GM21619 (cell line): Measurements from ENCODE around the gene ENO1.
"Not testable (repeated sequence)": the region's sequence is repeated elsewhere in the genome, so short reads cannot be mapped to it uniquely, and the experiment has no call there.

Source experiments
- ATAC-seq: cut with Tn5 transposase; IDR thresholded peaks from one replicate; pipeline ENCODE4 v1.9.1; 2021; ENCODE audit not compliant: unreplicated experiment

ENO1 gene

GRCh38 chr1:8878448-8878697 is at the start of gene ENO1:
Gene ENO1 (minus strand): TSS chr1:8878686. CDS start chr1:8874908, 3,778 bp downstream.
- ATAC-seq, result no peak

DNA sequence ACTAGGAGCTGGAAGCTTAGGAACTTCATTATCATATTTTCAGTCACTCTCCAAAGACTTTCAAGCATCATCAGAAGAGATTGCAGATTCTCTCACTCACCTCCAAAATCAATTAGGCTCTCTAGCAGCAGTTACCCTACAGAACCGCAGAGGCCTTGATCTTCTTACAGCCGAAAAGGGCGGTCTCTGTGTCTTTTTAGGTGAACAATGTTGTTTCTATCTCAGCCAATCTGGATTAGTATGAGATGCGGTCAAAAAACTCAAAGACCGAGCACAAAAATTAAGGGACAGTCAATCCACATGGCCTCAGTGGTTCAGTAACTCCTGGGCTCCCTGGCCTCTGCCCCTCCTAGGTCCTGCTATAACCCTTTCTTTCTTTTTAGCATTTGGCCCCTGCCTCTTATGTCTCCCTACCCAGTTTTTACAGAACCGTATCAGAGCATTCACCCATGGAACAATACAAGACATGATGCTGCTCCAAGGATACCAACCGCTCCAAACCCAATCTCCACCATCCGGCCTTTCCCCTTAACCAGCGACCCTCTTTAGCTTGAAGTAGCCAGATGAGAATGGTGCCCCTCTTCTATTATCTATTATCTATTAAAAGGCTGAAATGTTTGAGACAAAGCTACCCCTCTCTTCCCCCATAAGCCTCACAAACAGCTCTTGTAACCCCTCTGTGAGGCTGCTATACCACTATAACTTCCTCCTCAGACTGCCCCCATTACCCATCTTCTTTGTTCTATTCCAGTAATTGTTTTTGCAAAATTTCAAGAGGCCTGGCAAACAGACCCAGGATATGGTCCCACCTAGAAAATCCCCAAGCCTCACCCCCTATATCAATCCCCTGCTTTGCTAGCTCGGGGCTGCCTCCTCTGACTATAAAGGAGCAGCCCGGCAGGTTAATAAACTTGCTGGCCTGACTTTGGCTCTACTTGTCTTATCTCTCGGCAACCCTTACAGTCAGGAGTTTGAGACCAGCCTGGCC is 48.5 kb upstream of the ENO1 start:
- ATAC-seq, result no peak

GRCh38 chr1:8925960-8926359 is 47.5 kb upstream of the ENO1 start:
- no peak for ATAC-seq

GRCh38 chr1:8925406-8925805 is 46.9 kb upstream of the ENO1 start:
- no peak for ATAC-seq

- no peak for ATAC-seq
Measured at GRCh38 chr1:8922962-8923361, 44.5 kb upstream of the ENO1 start.

DNA sequence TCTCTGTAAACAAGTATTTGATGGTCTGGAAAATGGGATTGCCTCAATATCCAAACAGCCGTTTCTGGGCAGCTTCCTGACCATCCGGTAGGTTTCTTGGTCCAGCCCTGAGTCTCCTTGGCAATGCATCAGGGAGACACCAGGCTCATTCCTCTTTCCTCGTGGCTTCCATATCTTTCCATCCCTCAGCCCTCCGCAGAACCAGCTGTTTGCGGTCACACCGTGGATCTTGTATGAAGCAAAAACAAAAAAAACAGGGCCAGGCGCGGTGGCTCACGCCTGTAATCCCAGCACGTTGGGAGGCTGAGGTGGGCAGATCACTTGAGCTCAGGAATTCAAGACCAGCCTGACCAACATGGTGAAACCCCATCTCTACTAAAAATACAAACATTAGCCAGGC is 39.0 kb upstream of the ENO1 start:
- ATAC-seq, result not testable (repeated sequence)

DNA sequence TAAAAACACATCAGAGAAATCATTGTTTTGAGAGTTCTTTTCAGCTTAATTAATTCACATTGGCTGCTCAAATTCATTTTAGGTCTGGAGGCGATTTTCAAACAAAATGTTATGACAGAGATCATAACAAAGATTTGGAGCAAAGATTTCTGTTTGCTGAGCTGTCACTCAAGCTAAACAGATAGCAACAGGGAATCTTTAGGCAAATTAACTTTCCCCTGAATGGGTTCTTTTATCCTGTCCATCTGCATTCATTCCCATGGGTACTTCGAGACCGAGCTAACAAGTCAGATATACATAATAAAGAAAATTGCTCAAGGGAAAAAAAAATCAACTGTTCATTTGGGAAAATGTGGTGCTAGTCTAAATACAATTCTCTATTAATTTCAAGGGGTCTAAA is 37.0 kb upstream of the ENO1 start:
- no peak for ATAC-seq

DNA sequence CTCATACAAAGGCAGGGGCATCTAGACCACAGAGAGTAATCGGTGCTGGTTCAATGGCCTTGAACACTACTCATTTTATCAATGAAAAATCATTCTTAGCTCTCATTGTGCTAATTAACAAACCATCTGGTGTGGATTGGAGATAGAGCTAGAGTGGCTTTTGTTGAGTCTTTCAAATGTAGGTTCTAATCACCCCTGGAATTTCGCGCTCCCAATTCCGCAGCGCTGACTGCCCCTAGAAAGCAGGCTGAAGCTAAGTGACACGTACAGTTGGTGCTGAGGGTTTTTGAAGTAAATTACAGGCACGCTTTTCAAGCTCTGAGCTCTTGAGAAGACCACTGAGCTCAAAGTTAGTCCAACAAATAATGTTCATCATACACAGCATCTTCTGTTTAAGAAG is 36.0 kb upstream of the ENO1 start:
- no peak for ATAC-seq

GRCh38 chr1:8913457-8913856 is 35.0 kb upstream of the ENO1 start:
- no peak for ATAC-seq

- ATAC-seq, result no peak
Measured at GRCh38 chr1:8911416-8912309, 33.2 kb upstream of the ENO1 start.

- ATAC-seq, result no peak
Measured at GRCh38 chr1:8910914-8911313, 32.4 kb upstream of the ENO1 start.

- ATAC-seq, result no peak
Measured at GRCh38 chr1:8910331-8910730, 31.8 kb upstream of the ENO1 start.

GRCh38 chr1:8908388-8909151 is 30.1 kb upstream of the ENO1 start:
- ATAC-seq, result no peak

- no peak for ATAC-seq
Measured at GRCh38 chr1:8905582-8906191, 27.2 kb upstream of the ENO1 start.

- ATAC-seq, result no peak
Measured at GRCh38 chr1:8903908-8904650, 25.6 kb upstream of the ENO1 start.

GRCh38 chr1:8903410-8903809 is 24.9 kb upstream of the ENO1 start:
- ATAC-seq, result no peak

GRCh38 chr1:8902765-8903164 is 24.3 kb upstream of the ENO1 start:
- no peak for ATAC-seq

- not testable (repeated sequence) for ATAC-seq
Measured at GRCh38 chr1:8900684-8901083, 22.2 kb upstream of the ENO1 start.

DNA sequence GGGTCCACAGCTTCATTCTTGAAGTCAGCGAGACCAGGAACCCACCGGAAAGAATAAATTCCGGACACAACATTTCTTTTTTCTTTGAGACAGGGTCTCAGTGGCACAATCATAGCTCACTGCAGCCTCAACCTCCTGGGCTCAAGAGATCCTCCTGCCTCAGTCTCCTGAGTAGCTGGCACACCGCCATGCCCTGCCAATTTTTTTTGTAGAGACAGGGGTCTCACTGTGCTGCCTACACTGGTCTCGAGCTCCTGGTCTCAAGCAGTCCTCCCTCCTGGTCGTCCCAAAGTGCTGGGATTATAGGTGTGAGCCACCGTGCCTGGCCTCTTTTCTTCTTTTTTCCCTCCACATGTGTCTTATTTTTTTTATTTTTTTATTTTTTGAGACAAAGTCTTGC is 20.6 kb upstream of the ENO1 start:
- no peak for ATAC-seq

GRCh38 chr1:8898418-8898817 is 19.9 kb upstream of the ENO1 start:
- not testable (repeated sequence) for ATAC-seq
